ENCODE data around the gene MPHOSPH10.
"Not testable (repeated sequence)": the region's sequence is repeated elsewhere in the genome, so short reads cannot be mapped to it uniquely, and the experiment has no call there.

Gene MPHOSPH10

GRCh38 chr2:71156573-71156972 lies 26.1 kb downstream of the MPHOSPH10 start:
- peak; percentile 16 for DNase-seq (ENCODE audit: low read depth)
- no peak overlapping the region for H3K4me3 ChIP-seq (ENCODE audit: low read length)

DNA sequence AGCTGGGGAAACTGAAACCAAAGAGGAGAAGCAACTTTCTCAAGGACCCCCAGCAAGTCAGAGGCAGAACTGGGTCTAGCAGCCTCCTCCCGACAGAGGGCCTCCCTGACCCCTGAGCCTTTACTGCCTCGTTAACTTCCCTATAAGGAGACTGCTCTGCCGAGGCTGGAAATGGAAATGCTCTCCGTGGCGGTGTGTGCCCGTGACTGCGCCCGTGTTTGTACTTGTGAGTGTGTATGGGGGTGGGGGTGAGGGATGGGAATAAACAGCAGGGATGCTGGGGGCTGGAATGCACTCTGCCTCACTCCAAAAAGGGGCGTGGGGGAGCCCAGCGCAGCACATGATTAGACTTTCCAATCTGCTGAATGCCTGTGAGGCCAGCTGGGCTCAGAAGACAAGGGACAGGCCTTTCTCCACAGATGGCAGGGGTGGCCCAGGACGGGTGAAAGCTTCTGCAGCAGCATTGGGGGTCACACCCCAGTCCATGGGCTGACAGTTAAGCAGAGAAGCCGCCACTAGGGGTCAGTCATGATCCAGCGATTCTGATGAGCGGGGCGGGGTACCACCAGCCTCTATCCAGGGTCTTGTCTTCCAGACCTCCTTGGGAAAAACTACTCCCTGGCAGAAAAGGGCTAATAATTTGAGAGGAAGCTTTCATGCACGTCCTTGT lies 26.8 kb downstream of the MPHOSPH10 start:
- DNase-seq (ENCODE audit: low read depth) = peak; percentile 41
- peak; percentile 63 for TF ChIP-seq CTCF (IDR thresholded peaks at IDR 0.05; ENCODE audit: insufficient read depth, low read depth, low read length, missing control alignments)
- no peak overlapping the region for H3K4me3 ChIP-seq (ENCODE audit: low read length)

More at GRCh38 chr2:71156573-71156972, 26.1 kb downstream of the MPHOSPH10 start:
- TF ChIP-seq CTCF (IDR thresholded peaks at IDR 0.05; ENCODE audit: insufficient read depth, low read depth, low read length, missing control alignments) = no peak

DNA sequence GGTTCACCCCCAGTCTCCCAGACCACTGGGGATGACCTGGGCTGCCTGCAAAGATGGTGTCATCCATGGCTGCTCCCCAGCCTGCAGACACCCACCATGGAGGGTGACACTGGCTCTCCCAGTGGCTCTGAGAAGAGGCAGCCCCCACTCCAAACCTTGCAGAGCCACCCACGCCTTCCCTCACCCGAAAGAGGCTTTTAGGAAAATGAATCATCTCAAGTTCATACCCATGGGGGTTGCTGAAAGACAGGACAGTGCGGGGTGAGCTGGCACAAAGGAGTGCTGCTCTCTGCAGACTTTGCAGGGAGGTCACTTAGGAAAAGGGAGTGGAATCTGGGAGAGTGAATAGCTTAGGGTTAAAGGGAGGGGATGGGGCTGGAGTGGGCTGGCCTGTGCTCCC lies 36.4 kb downstream of the MPHOSPH10 start:
- no peak overlapping the region for H3K4me3 ChIP-seq (ENCODE audit: low read length)
- peak; percentile 19 for DNase-seq (ENCODE audit: low read depth)

GRCh38 chr2:71173096-71173495 lies 42.7 kb downstream of the MPHOSPH10 start:
- no peak overlapping the region for H3K4me3 ChIP-seq (ENCODE audit: low read length)
- no peak for DNase-seq (ENCODE audit: low read depth)
- no peak for TF ChIP-seq CTCF (IDR thresholded peaks at IDR 0.05; ENCODE audit: insufficient read depth, low read depth, low read length, missing control alignments)

More for the DNA sequence above, 36.4 kb downstream of the MPHOSPH10 start:
- no peak for TF ChIP-seq CTCF (IDR thresholded peaks at IDR 0.05; ENCODE audit: insufficient read depth, low read depth, low read length, missing control alignments)

DNA sequence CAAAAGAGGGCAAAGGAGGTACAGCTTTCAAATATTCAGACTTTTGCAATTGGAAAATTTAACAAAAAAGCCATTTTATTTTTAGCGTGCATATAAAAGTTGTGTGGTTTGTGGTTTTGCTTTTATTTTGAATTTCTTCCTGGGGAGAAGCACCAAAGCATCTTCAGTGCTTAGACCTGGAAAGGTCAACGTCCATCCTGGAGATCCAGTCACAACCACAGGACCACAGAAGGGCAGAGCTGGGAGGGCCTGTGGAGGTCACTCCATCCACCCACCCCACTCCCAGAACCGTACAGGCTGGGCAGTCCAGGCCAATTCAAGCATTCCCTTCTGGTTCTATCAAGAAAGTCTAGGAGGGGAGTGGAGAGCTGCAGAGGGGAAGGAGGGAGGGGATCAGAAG lies 43.8 kb downstream of the MPHOSPH10 start:
- DNase-seq (ENCODE audit: low read depth) = no peak
- no peak for TF ChIP-seq CTCF (IDR thresholded peaks at IDR 0.05; ENCODE audit: insufficient read depth, low read depth, low read length, missing control alignments)

DNA sequence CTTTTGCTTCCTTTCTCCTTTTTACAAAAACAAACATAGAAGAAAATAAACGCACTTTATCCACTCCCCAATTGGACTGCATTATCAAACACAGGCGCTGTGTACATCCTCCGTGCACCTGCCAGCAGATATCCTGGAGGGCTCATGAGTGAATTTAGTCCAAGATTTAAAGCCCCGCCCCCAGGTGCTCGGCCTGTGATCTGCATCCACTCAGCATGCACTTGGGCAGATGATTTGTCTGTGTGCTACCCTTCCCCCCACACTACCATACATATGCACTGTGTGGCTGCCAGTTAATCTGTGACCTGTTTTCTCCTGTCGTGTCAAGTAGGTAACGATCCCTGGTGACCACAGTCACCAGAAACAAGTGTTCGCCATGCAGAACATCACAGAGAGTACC lies 48.4 kb downstream of the MPHOSPH10 start:
- H3K4me3 ChIP-seq (ENCODE audit: low read length); DNase-seq (ENCODE audit: low read depth): not testable (repeated sequence)

More for the DNA sequence above, 43.8 kb downstream of the MPHOSPH10 start:
- H3K4me3 ChIP-seq (ENCODE audit: low read length) = no peak overlapping the region

GRCh38 chr2:71181316-71181715 lies 50.9 kb downstream of the MPHOSPH10 start:
- no peak for TF ChIP-seq CTCF (IDR thresholded peaks at IDR 0.05; ENCODE audit: insufficient read depth, low read depth, low read length, missing control alignments)
- no peak for DNase-seq (ENCODE audit: low read depth)
- H3K4me3 ChIP-seq (ENCODE audit: low read length) = no peak overlapping the region

DNA sequence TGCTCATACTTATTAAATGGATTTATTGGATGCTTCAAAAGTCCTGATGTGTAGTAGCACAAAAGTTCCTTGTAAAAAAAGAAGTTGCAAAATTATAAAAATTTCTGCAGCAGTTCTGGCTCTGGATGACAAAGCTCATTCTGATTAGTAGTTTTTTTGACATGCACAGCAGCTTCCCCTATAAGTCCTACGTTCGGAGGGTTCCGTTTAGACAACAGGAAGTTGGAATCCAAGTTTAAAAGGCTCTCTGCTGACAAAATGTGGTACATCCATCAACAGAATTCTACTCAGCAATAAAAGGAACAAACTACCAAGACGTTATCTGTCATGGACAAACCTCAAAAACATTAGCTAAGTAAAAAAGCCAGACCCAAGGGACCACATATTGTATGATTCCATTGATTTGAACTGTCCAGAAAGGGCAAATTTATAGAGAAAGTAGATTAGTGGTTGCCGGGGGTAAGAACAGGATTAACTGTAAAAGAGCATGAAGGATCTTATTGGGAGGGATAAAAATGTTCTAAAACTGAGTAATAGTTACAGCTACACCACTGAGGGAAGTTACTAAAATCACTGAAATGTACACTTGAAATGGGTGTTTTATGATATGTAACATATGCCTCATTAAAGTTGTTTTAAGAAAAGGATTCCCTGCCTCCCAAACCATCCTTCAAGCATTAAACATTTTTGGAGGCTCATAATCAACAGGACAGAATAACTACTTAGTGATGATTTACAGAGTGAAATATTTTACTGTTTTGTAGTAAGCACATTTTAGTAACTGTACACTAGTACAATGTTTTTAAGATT lies 53.1 kb downstream of the MPHOSPH10 start:
- H3K4me3 ChIP-seq (ENCODE audit: low read length); DNase-seq (ENCODE audit: low read depth): not testable (repeated sequence)

Measured in epithelial cell of esophagus (primary cell).